Dermis microvascular lymphatic vessel endothelial cell (primary cell): ENCODE data around the gene SPATA21. TPM values are rescaled to one million over a fixed set of nuclear protein-coding genes. Genes with fewer than 3 reads are reported as not detected.
"Not testable (repeated sequence)": the region's sequence is repeated elsewhere in the genome, so short reads cannot be mapped to it uniquely, and the experiment has no call there.

ENCODE experiments used
- DNase-seq, 2 donors: peaks; one replicate each; pipeline versions ENCODE4 v3.0.0 to v3.0.0-alpha.2; 2010; ENCODE audit warnings: low read depth in 2 of 2
- total RNA-seq: library from RNA; depleted of rRNA; stranded (reverse); fragments of >200 nt; gene quantifications from 2 replicates; pipeline ENCODE4 v1.2.1, GENCODE V29; 2014

The SPATA21 gene, protein sequence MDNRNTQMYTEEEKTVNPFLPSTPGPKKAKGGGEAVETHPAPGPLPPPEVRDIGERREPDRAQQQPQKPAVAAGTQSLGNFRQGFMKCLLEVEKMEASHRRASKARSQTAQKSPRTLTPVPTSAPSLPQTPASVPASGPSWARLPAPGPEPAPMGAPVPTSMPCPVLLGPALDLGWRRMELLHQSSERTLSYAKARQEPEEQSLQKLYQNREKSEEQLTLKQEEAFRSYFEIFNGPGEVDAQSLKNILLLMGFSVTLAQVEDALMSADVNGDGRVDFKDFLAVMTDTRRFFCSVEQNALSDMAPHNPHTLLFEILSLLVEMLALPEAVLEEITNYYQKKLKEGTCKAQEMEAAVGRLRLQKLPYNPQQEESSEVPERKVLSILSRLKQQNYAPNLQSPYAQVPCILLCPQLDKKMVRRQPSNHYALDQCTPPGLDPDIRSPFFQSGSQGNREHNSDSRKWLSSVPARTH
- total RNA-seq, result not detected in 2 replicates

DNA sequence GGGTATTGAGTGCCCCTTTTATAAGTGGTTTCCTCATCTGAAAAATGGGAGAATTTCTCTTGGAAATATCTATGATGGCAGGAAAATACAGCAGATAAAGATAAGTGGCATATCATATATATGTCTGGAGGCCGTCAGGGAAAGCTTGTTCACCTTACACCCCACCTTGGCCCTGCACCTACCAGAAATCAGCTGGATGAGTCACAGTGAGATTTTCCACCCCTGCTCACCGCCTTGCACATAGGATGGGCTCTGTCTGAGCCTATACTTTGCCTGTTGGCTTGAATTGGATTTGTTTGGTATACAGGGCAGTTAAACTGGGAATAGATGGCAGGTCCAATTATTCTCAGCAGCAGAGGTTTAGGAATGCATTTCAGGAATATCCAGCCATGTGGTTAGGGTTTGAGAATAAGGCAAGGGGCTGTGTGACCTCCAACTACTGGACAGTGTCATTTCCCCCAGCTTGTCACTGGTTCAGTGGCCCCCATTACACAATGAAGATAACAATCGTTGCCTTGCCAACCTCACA, at the start of gene SPATA21:
Gene SPATA21 (minus strand): TSS at position 479 of the 529 bp plus-strand sequence. CDS start 6,053 bp downstream, outside the sequence.
- no peak for DNase-seq

GRCh38 chr1:16487011-16487410, 49.8 kb upstream of the SPATA21 start:
- not testable (repeated sequence) for DNase-seq

- DNase-seq, result not testable (repeated sequence)
Measured at GRCh38 chr1:16486316-16486715, 49.1 kb upstream of the SPATA21 start.

DNA sequence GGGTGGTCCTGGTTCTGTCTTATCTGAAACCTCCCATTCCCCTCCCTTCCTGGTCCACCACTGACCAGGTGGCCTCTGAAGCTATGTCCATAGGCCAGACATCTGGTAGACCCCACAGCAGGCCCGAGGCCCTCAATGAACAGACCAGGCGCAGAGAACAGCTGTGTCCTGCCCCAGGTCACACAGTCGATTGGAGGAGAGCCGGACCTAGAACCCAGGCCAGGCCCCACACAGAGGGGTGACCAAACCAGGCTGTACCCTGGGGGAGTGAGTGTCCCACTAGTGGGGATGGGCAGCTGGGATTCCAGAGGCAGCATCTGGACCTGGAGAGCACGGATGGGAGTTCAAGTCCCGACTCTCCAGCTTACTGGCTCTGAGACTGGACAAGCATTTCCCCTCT, 47.7 kb upstream of the SPATA21 start:
- DNase-seq, result no peak

DNA sequence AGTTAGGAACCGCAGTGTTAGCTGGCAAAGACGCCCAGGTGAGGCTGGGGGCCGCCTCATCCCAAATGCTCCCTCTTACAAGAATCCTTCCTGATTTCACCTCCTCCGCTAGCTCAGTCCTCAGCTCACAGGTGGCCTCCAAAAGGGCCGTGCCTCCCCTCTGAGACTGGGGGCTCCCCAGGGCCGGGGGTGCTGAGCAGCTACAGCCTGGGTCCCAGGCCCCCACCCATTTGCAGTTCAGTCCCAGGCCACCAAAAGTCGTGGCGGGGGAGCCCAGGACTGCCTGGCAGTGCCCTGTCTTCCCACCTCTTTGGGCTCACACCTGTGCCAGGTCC, 47.2 kb upstream of the SPATA21 start:
- no peak for DNase-seq

DNA sequence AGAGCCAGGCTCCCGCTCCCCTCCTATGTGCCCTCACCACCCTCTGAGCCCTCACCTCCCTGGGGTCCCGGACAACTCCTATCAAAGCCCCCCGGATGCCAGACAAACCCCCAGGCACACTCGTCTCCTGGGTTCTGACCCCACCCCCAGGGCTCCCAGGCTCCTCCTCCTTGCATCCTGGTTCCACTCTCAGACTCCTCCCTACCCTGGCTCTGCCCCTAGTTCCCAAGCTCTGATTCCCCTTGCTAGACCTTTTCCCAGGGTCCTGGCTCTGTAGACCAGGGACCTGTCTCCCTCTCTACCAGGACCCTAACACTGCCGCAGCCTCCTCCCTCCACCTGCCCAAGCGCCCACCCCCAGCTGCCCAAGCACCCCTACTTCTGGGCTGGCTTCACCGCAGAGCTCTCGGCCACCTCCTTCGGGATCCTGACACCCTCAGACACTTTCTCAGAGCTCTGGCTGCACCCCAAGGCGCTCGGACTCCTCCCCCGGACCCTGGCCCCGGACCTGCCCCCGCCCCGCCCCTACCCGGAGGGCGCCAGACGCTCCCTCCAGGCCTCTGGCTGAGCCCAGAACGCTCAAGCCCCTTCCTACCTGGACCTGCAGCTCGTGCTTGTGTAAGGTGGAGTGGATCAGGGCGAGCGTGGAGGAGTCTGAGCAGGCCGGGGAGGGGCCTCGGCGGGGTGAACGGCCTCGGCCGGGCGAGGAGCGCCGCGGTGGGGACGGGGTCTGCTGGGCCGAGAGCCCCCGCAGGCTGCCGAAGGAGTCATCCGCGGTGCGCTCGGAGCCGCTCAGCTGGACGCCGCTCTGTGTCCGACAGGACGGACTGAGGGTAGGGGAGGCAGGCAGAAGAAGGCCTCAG, 46.6 kb upstream of the SPATA21 start:
- DNase-seq, result not testable (repeated sequence)

GRCh38 chr1:16483146-16483545, 45.9 kb upstream of the SPATA21 start:
- DNase-seq, result not testable (repeated sequence)

DNA sequence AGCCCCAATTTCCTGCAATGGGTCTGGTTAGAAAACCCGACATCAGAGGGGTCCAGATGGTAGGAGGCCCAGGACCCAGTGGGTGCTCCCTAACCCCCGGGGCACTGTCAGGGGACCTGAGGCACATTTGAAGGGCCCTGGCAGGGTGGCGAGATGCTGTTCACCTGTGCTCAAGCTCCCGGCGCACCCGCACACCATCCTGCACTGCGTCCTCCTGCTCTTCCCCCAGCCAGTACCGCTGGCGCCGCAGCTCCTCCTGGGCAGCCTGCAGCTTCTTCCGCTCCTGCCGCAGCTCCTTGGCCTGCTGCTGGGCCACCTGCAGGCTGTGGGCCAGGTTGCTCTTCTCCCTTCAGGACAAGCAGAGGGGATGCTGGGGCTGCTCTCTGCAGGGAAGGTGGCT, 40.9 kb upstream of the SPATA21 start:
- DNase-seq, result no peak

GRCh38 chr1:16475771-16476770, 38.8 kb upstream of the SPATA21 start:
- not testable (repeated sequence) for DNase-seq

- DNase-seq, result peak in 1 of 2 donors; percentile 16
Measured at GRCh38 chr1:16474891-16475290, 37.7 kb upstream of the SPATA21 start.

GRCh38 chr1:16474166-16474800, 37.1 kb upstream of the SPATA21 start:
- no peak for DNase-seq

DNA sequence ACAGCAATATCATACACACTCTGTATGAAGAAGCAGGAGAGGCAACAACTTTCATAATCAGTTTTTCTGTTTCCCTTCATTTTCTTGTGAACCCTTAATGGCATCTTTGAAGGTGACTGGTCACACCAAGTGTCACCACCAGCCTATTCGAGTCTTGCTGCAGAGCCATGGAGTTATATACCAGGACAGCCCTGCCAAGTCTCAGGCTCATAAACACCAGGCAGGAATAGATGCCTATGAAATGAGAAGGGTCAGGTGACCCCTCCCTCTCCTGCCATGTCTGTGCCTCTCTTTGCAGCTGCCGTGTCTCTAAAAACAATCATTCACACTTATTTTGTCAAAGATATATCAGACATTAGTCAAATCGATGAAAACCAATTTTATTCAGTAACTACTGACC, 31.3 kb upstream of the SPATA21 start:
- DNase-seq, result no peak

GRCh38 chr1:16464917-16465625, 27.8 kb upstream of the SPATA21 start:
- DNase-seq, result no peak

DNA sequence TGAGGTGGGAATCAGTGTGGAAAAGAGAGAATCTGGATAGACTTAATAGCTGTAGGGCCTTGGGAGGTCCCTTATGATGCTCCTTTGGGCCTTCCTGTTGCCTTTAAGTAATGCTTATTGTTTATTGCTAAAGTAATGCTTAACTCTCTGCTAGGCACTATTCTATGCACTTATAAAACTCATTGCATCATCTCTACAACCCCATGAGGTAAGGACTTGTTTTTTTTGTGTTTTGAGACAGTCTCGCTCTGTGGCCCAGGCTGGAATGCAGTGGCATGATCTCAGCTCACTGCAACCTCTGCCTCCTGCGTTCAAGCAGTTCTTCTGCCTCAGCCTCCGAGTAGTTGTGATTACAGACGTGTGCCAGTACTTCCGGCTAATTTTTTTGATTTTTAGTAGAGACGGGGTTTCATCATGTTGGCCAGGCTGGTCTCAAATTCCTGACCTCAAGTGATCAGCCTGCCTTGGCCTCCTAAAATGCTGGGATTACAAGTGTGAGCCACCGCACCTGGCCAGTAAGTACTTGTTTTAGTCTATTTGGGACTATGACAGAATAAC, 25.6 kb upstream of the SPATA21 start:
- no peak for DNase-seq

GRCh38 chr1:16461681-16462080, 24.5 kb upstream of the SPATA21 start:
- DNase-seq, result no peak

GRCh38 chr1:16459352-16459925, 22.2 kb upstream of the SPATA21 start:
- DNase-seq, result no peak

GRCh38 chr1:16458831-16459230, 21.6 kb upstream of the SPATA21 start:
- DNase-seq, result no peak

- DNase-seq, result not testable (repeated sequence)
Measured at GRCh38 chr1:16456151-16456550, 18.9 kb upstream of the SPATA21 start.

DNA sequence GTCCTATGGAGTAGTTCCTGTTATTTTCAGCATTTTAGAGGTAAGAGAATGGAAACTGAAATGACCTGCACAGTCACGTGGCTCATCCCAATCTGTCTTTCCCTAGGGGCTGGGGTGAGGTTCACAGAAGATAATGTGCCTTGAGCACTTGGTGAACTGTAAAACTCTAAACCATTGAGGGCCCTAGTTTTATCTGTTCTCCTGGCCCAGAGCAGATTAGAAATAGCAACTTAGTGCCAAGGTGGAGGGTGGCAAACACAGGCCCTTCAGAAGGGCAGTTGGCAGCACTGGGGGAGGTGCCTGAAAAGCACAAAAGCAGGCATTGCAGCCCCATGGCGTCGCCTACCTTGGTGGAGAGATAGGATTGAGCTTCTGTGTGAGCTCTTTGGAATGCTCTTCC, 17.7 kb upstream of the SPATA21 start:
- DNase-seq, result not testable (repeated sequence)
